HG02642 (cell line): Measurements from ENCODE around the gene TMEM184B.
"Not testable (repeated sequence)": the region's sequence is repeated elsewhere in the genome, so short reads cannot be mapped to it uniquely, and the experiment has no call there.

Source experiments
- ATAC-seq: cut with Tn5 transposase; IDR thresholded peaks from one replicate; pipeline ENCODE4 v1.9.1; 2021; ENCODE audit warnings: mild to moderate bottlenecking; ENCODE audit not compliant: unreplicated experiment, poor library complexity

The TMEM184B gene

GRCh38 chr22:38255697-38256096, 17.1 kb downstream of the TMEM184B start:
- no peak for ATAC-seq

GRCh38 chr22:38251341-38251692, 21.5 kb downstream of the TMEM184B start:
- ATAC-seq = no peak

GRCh38 chr22:38250643-38251340, 22.0 kb downstream of the TMEM184B start:
- no peak for ATAC-seq

GRCh38 chr22:38249803-38250642, 22.8 kb downstream of the TMEM184B start:
- ATAC-seq = no peak

- ATAC-seq = no peak
Measured at GRCh38 chr22:38249301-38249700, 23.5 kb downstream of the TMEM184B start.

GRCh38 chr22:38248280-38248679, 24.5 kb downstream of the TMEM184B start:
- no peak for ATAC-seq

GRCh38 chr22:38247713-38248112, 25.1 kb downstream of the TMEM184B start:
- ATAC-seq = no peak

- ATAC-seq = no peak
Measured at GRCh38 chr22:38246692-38247091, 26.1 kb downstream of the TMEM184B start.

GRCh38 chr22:38246046-38246658, 26.7 kb downstream of the TMEM184B start:
- ATAC-seq = no peak

GRCh38 chr22:38244106-38244505, 28.7 kb downstream of the TMEM184B start:
- no peak for ATAC-seq

- no peak for ATAC-seq
Measured at GRCh38 chr22:38243007-38243765, 29.6 kb downstream of the TMEM184B start.

GRCh38 chr22:38240734-38241252, 32.0 kb downstream of the TMEM184B start:
- no peak for ATAC-seq

- no peak for ATAC-seq
Measured at GRCh38 chr22:38239101-38239761, 33.6 kb downstream of the TMEM184B start.

GRCh38 chr22:38238519-38239071, 34.2 kb downstream of the TMEM184B start:
- no peak for ATAC-seq

- no peak for ATAC-seq
Measured at GRCh38 chr22:38236786-38237185, 36.0 kb downstream of the TMEM184B start.

- no peak for ATAC-seq
Measured at GRCh38 chr22:38235240-38235850, 37.5 kb downstream of the TMEM184B start.

GRCh38 chr22:38233856-38234255, 39.0 kb downstream of the TMEM184B start:
- ATAC-seq = not testable (repeated sequence)

- no peak for ATAC-seq
Measured at GRCh38 chr22:38233427-38233826, 39.4 kb downstream of the TMEM184B start.

GRCh38 chr22:38232196-38232595, 40.6 kb downstream of the TMEM184B start:
- ATAC-seq = no peak
